A549 (cell line): Measurements from ENCODE around the gene KCNQ5. TPM values are rescaled to one million over a fixed set of nuclear protein-coding genes. Genes with fewer than 3 reads are reported as not detected.

Source experiments
- ATAC-seq, 2 experiments: fragments of 200-7000 bp in 1 of 2; fragments of >200 bp in 1 of 2; cut with Nextera tagmentation in 1 of 2; cut with Tn5 transposase in 1 of 2; 3 replicates each; pipeline versions ENCODE4 v1.8.0 to v1.9.1; 2018 to 2020; ENCODE audit warnings: mild to moderate bottlenecking in 1 of 2, moderate library complexity in 1 of 2
- CTCF ChIA-PET: fragments of 300-600 bp; sonication (Branson Sonifier 250); formaldehyde crosslinking; extraction: SDS; loops from one replicate; lab custom pipeline; 2021; ENCODE audit warnings: antibody characterized with exemption, inconsistent platforms; lab: Yijun Ruan, JAX
- POLR2A ChIA-PET: fragments of 350-600 bp; formaldehyde crosslinking; extraction: SDS; loops from one replicate; lab custom pipeline; 2021; ENCODE audit warnings: antibody characterized with exemption, inconsistent platforms; lab: Yijun Ruan, JAX
- DNase-seq, 2 experiments: peaks; one replicate each; pipeline versions ENCODE4 v3.0.0 to v3.0.0-alpha.2; 2011 to 2016; ENCODE audit warnings: low read depth in 1 of 2, low spot score in 1 of 2
- FAIRE-seq: peaks from 2 replicates; lab custom pipeline; 2011; peaks lifted over from hg19 to GRCh38; lab: Jason Lieb, UNC
- H3K27ac ChIP-seq, 2 experiments: fragments of >200 bp; sonication (Bioruptor Twin); formaldehyde crosslinking; 3 replicates each; pipeline ENCODE4 v1.5.1; 2016 to 2017
- H3K4me1 ChIP-seq: fragments of >200 bp; sonication (Bioruptor Twin); formaldehyde crosslinking; 3 replicates; pipeline ENCODE4 v1.6.1; 2016
- H3K4me2 ChIP-seq: fragments of >200 bp; sonication (Bioruptor Twin); formaldehyde crosslinking; 3 replicates; pipeline ENCODE4 v1.6.1; 2016
- H3K4me3 ChIP-seq: fragments of >200 bp; sonication (Bioruptor Twin); formaldehyde crosslinking; 3 replicates; pipeline ENCODE4 v1.5.1; 2016
- H3K9me3 ChIP-seq: fragments of >200 bp; sonication (Bioruptor Twin); formaldehyde crosslinking; 3 replicates; pipeline ENCODE4 v1.6.1; 2016
- BHLHE40 ChIP-seq: IDR thresholded peaks from 2 replicates; pipeline ENCODE4 v1.6.1; 2012; ENCODE audit warnings: low read depth, low read length, inconsistent platforms
- CBX8 ChIP-seq: fragments of 200-600 bp; sonication (generic); IDR thresholded peaks from 2 replicates; pipeline ENCODE4 v1.6.1; 2016
- CHD4 ChIP-seq: fragments of 200-600 bp; sonication (generic); IDR thresholded peaks from 2 replicates; pipeline ENCODE4 v1.6.1; 2016; ENCODE audit warnings: antibody characterized with exemption, mild to moderate bottlenecking, borderline replicate concordance
- EP300 ChIP-seq, 2 experiments: fragments of >200 bp; sonication (Bioruptor Twin); formaldehyde crosslinking; IDR thresholded peaks; 2 replicates in 1 of 2; 3 replicates in 1 of 2; pipeline ENCODE4 v1.6.1; 2016 to 2017
- FOXS1 ChIP-seq: fragments of 250-450 bp; sonication (Bioruptor Pico); IDR thresholded peaks from 2 replicates; pipeline ENCODE4 v1.5.0; 2020; ENCODE audit warnings: mild to moderate bottlenecking, moderate library complexity
- GATA3 ChIP-seq: IDR thresholded peaks from 2 replicates; pipeline ENCODE4 v1.6.1; 2012; ENCODE audit warnings: borderline replicate concordance
- HDAC2 ChIP-seq: fragments of 200-600 bp; sonication (generic); IDR thresholded peaks from 2 replicates; pipeline ENCODE4 v1.6.1; 2016
- HEYL ChIP-seq: fragments of 250-450 bp; sonication (Bioruptor Pico); IDR thresholded peaks from 2 replicates; pipeline ENCODE4 v1.8.0; 2021; ENCODE audit warnings: mild to moderate bottlenecking, moderate library complexity
- JUN ChIP-seq, 2 experiments: fragments of >200 bp; sonication (Bioruptor Twin); formaldehyde crosslinking; IDR thresholded peaks; 2 replicates in 1 of 2; 3 replicates in 1 of 2; pipeline ENCODE4 v1.6.1; 2016 to 2017
- MAFK ChIP-seq: fragments of 450-650 bp; IDR thresholded peaks from 2 replicates; pipeline ENCODE4 v1.6.1; 2014; ENCODE audit not compliant: partially characterized antibody
- NFE2L2 ChIP-seq: fragments of 150-350 bp; conservative IDR thresholded peaks from 2 replicates; pipeline ENCODE4 v1.6.1; 2014; ENCODE audit warnings: low read length
- POLR2AphosphoS2 ChIP-seq: conservative IDR thresholded peaks from 2 replicates; pipeline ENCODE4 v1.6.1; 2012; ENCODE audit warnings: low read length, improper control_type of control experiment, inconsistent platforms
- RARB ChIP-seq: fragments of 250-450 bp; sonication (Bioruptor Pico); IDR thresholded peaks from 2 replicates; pipeline ENCODE4 v1.8.0; 2021; ENCODE audit warnings: mild to moderate bottlenecking, moderate library complexity
- RCOR1 ChIP-seq: fragments of 150-350 bp; IDR thresholded peaks from 2 replicates; pipeline ENCODE4 v1.6.1; 2014; ENCODE audit warnings: antibody characterized with exemption, low read length, low read depth
- SMC3 ChIP-seq: fragments of >200 bp; sonication (Bioruptor Twin); formaldehyde crosslinking; IDR thresholded peaks from 3 replicates; pipeline ENCODE4 v1.6.1; 2018; ENCODE audit warnings: inconsistent platforms
- SREBF2 ChIP-seq: fragments of 450-650 bp; IDR thresholded peaks from 2 replicates; pipeline ENCODE4 v1.6.1; 2014; ENCODE audit warnings: mild to moderate bottlenecking, moderate library complexity
- TP53 ChIP-seq: fragments of 250-450 bp; sonication (Bioruptor Pico); IDR thresholded peaks from 2 replicates; pipeline ENCODE4 v1.5.0; 2021; ENCODE audit warnings: mild to moderate bottlenecking, moderate library complexity
- ZNF302 ChIP-seq: fragments of 250-450 bp; sonication (Bioruptor Pico); IDR thresholded peaks from 2 replicates; pipeline ENCODE4 v1.9.0; 2021; ENCODE audit warnings: inconsistent platforms, mild to moderate bottlenecking, moderate library complexity
- WGBS: methylation state at CpG from one replicate; pipeline ENCODE4 v1.1.6; 2017; ENCODE audit errors: missing lambda C conversion rate; 5-methylcytosine and 5-hydroxymethylcytosine counted together
- polyA plus RNA-seq, 4 experiments: library from polyadenylated mRNA; depleted of rRNA in 3 of 4; stranded (reverse); fragments of >200 nt; fragmentation: RNase III in 1 of 4; extraction: RNeasy Plus Mini Kit Qiagen cat#74134 plus additional on column Dnase treatment in 1 of 4; gene quantifications; 2 replicates in 3 of 4; 3 replicates in 1 of 4; pipeline ENCODE4 v1.2.3, GENCODE V29; 2011 to 2017
- TF ChIP-seq, protein P1 (sequence below): IDR thresholded peaks from 2 replicates; pipeline ENCODE4 v1.6.1; 2012
- TF ChIP-seq, protein P2 (sequence below): fragments of >200 bp; sonication (Bioruptor Twin); formaldehyde crosslinking; IDR thresholded peaks from 3 replicates; pipeline ENCODE4 v1.6.1; 2016
- TF ChIP-seq, protein P3 (sequence below): fragments of >200 bp; sonication (Bioruptor Twin); formaldehyde crosslinking; IDR thresholded peaks from 3 replicates; pipeline ENCODE4 v1.5.1; 2016
- TF ChIP-seq, protein P4 (sequence below): fragments of 250-450 bp; sonication (Bioruptor Pico); IDR thresholded peaks from 2 replicates; pipeline ENCODE4 v1.5.0; 2021; ENCODE audit warnings: mild to moderate bottlenecking, moderate library complexity, borderline replicate concordance
- TF ChIP-seq, protein P5 (sequence below): IDR thresholded peaks from 2 replicates; pipeline ENCODE4 v1.6.1; 2012; ENCODE audit warnings: low read depth, borderline replicate concordance
- TF ChIP-seq, protein P6 (sequence below): fragments of 200-600 bp; sonication (generic); IDR thresholded peaks from 2 replicates; pipeline ENCODE4 v1.6.1; 2016; ENCODE audit warnings: antibody characterized with exemption, mild to moderate bottlenecking, moderate library complexity

KCNQ5 gene
- polyA plus RNA-seq, 2 of the 4 experiments (the other 2 are of a cell fraction), result 1.2 to 1.3 TPM

DNA sequence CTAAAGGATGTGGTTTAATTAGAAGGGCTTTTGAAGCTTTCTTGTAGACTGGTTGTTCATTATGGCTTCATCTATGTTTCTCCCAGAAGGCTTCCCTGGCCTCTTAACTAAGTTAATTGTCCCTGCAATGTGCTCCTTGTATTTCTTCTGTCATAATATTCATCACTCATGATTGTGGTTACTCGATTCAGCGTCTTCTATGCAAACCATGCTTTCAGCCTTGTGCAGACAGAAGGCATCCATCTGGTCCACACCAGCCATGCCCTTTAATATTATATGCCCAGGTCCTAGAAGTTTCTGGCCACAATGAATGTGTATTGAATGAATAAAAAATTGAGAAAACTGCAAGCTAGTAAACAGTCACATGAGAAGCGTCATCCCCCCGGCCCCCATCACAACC lies 440.3 kb downstream of the KCNQ5 start:
- no peak overlapping the region for H3K27ac ChIP-seq
- no peak overlapping the region for H3K4me2 ChIP-seq
- ChIA-PET CTCF (no interaction called here), POLR2A (no interaction called here)
- FAIRE-seq (no peak), DNase-seq (no peak), ATAC-seq (no peak)
- no peaks in the 10 kb centered on the region for H3K9me3 ChIP-seq
- no peak overlapping the region for H3K4me3 ChIP-seq
- 39% methylated on average over 4 of the region's 4 CpGs for WGBS
- H3K4me1 ChIP-seq, result no peaks in the 10 kb centered on the region
- no peak for TF ChIP-seq SMC3
- TF ChIP-seq NFE2L2, result no peak
- TF ChIP-seq SREBF2, result no peak
- TF ChIP-seq, protein P1, sequence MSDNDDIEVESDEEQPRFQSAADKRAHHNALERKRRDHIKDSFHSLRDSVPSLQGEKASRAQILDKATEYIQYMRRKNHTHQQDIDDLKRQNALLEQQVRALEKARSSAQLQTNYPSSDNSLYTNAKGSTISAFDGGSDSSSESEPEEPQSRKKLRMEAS, result no peak
- no peak for TF ChIP-seq HDAC2
- no peak for TF ChIP-seq GATA3
- TF ChIP-seq EP300 (IDR thresholded peaks at IDR 0.05), result no peak
- TF ChIP-seq, protein P2, sequence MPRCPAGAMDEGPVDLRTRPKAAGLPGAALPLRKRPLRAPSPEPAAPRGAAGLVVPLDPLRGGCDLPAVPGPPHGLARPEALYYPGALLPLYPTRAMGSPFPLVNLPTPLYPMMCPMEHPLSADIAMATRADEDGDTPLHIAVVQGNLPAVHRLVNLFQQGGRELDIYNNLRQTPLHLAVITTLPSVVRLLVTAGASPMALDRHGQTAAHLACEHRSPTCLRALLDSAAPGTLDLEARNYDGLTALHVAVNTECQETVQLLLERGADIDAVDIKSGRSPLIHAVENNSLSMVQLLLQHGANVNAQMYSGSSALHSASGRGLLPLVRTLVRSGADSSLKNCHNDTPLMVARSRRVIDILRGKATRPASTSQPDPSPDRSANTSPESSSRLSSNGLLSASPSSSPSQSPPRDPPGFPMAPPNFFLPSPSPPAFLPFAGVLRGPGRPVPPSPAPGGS, result no peak
- TF ChIP-seq HEYL (CRISPR knock-in tag), result no peak
- no peak for TF ChIP-seq JUN (IDR thresholded peaks at IDR 0.05)
- TF ChIP-seq MAFK, result no peak
- TF ChIP-seq, protein P3, sequence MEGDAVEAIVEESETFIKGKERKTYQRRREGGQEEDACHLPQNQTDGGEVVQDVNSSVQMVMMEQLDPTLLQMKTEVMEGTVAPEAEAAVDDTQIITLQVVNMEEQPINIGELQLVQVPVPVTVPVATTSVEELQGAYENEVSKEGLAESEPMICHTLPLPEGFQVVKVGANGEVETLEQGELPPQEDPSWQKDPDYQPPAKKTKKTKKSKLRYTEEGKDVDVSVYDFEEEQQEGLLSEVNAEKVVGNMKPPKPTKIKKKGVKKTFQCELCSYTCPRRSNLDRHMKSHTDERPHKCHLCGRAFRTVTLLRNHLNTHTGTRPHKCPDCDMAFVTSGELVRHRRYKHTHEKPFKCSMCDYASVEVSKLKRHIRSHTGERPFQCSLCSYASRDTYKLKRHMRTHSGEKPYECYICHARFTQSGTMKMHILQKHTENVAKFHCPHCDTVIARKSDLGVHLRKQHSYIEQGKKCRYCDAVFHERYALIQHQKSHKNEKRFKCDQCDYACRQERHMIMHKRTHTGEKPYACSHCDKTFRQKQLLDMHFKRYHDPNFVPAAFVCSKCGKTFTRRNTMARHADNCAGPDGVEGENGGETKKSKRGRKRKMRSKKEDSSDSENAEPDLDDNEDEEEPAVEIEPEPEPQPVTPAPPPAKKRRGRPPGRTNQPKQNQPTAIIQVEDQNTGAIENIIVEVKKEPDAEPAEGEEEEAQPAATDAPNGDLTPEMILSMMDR, result no peak

DNA sequence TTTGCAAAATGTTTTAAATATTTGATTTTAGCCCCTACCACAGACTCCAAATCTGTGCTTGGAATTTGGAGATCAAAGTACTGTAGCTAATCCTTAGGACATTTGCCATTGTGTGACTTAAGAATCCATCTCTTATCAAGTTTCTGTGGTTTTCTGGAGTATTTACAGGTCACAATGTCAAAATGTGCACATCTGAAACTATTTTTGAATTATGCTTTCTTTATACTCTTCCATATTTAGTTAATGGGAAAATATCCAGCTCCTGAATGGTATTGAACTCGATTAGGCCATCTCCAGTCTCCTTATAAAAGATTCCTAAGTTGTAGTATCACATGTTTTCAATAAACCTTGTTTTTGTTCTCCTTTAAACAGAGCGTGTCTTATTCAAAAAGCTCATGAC lies 441.0 kb downstream of the KCNQ5 start:
- CTCF ChIA-PET, result interaction anchor here (0.5 to 0.6 kb wide), 2 partner anchors 126 to 479 kb away, joined by 3 read pairs; no protein-coding TSS in a partner anchor
- no peak overlapping the region for H3K4me3 ChIP-seq
- WGBS, result 56% methylated on average over 2 of the region's 2 CpGs
- ATAC-seq (no peak), DNase-seq (no peak), FAIRE-seq (no peak)
- H3K27ac ChIP-seq, result no peak overlapping the region
- POLR2A ChIA-PET, result no interaction called here
- TF ChIP-seq RCOR1 (no peak), TP53 (CRISPR knock-in tag) (no peak), BHLHE40 (no peak), JUN (IDR thresholded peaks at IDR 0.05) (no peak), NFE2L2 (no peak), FOXS1 (CRISPR knock-in tag) (no peak), RARB (CRISPR knock-in tag) (no peak), ZNF302 (no peak), POLR2AphosphoS2 (no peak), CHD4 (no peak), CBX8 (no peak), HEYL (CRISPR knock-in tag) (no peak)
- TF ChIP-seq, protein P3, result no peak
- TF ChIP-seq, protein P4, sequence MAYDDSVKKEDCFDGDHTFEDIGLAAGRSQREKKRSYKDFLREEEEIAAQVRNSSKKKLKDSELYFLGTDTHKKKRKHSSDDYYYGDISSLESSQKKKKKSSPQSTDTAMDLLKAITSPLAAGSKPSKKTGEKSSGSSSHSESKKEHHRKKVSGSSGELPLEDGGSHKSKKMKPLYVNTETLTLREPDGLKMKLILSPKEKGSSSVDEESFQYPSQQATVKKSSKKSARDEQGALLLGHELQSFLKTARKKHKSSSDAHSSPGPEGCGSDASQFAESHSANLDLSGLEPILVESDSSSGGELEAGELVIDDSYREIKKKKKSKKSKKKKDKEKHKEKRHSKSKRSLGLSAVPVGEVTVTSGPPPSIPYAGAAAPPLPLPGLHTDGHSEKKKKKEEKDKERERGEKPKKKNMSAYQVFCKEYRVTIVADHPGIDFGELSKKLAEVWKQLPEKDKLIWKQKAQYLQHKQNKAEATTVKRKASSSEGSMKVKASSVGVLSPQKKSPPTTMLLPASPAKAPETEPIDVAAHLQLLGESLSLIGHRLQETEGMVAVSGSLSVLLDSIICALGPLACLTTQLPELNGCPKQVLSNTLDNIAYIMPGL (CRISPR knock-in tag), result no peak
- TF ChIP-seq, protein P5, sequence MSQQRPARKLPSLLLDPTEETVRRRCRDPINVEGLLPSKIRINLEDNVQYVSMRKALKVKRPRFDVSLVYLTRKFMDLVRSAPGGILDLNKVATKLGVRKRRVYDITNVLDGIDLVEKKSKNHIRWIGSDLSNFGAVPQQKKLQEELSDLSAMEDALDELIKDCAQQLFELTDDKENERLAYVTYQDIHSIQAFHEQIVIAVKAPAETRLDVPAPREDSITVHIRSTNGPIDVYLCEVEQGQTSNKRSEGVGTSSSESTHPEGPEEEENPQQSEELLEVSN, result no peak
- TF ChIP-seq, protein P1, result no peak
- TF ChIP-seq, protein P6, sequence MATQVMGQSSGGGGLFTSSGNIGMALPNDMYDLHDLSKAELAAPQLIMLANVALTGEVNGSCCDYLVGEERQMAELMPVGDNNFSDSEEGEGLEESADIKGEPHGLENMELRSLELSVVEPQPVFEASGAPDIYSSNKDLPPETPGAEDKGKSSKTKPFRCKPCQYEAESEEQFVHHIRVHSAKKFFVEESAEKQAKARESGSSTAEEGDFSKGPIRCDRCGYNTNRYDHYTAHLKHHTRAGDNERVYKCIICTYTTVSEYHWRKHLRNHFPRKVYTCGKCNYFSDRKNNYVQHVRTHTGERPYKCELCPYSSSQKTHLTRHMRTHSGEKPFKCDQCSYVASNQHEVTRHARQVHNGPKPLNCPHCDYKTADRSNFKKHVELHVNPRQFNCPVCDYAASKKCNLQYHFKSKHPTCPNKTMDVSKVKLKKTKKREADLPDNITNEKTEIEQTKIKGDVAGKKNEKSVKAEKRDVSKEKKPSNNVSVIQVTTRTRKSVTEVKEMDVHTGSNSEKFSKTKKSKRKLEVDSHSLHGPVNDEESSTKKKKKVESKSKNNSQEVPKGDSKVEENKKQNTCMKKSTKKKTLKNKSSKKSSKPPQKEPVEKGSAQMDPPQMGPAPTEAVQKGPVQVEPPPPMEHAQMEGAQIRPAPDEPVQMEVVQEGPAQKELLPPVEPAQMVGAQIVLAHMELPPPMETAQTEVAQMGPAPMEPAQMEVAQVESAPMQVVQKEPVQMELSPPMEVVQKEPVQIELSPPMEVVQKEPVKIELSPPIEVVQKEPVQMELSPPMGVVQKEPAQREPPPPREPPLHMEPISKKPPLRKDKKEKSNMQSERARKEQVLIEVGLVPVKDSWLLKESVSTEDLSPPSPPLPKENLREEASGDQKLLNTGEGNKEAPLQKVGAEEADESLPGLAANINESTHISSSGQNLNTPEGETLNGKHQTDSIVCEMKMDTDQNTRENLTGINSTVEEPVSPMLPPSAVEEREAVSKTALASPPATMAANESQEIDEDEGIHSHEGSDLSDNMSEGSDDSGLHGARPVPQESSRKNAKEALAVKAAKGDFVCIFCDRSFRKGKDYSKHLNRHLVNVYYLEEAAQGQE, result no peak
- H3K4me1 ChIP-seq, result no peaks in the 10 kb centered on the region
- no peaks in the 10 kb centered on the region for H3K9me3 ChIP-seq
- H3K4me2 ChIP-seq, result no peak overlapping the region
